ENCODE measurements around the gene CCDC92B.
"Not testable (repeated sequence)": the region's sequence is repeated elsewhere in the genome, so short reads cannot be mapped to it uniquely, and the experiment has no call there.

Gene CCDC92B

DNA sequence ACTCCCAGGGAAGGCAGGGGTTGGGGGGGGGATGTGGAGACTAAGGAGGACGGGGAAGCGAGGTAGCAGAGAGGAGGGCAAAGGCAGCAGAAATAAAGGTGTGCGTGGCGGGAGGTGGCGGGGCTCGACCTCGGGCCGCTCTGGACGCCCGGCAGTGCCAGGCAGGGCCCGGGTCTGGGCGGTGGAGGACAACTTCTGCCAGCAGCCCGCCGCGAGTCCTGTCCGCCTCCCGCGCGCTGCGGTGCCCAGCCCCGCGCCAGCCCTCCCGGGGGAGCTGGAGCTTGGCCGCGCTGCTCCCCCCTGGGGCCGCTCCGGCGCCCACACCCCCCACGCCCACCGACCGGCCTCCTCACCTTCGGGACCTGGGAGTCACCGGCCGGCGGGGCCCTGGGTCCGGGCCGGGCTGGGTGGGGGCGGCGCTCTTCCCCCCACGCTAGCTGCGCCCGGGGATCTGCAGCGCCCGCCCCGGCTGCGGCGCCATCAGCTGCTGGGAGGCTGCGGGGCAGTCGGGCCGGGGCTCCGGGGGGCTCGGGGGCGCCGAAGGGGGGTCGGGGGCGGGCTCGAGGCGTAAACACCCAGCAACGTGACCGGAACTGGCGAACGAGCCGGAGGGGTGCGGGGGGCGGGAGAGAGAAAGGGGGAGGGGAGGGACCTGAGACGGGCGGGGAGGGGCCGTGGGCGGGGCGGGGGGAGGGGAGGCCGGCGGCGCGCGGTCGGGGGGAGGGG, at the start of gene CCDC92B:
CCDC92B (minus strand) TSS at position 595 of the 726 bp plus-strand sequence. CDS start 14,507 bp downstream, outside the sequence.
- DNase-seq: no peak

- DNase-seq: no peak
Observed at GRCh38 chr17:2798678-2799077, 49.2 kb upstream of the CCDC92B start.

- no peak for DNase-seq
Observed at GRCh38 chr17:2798188-2798587, 48.7 kb upstream of the CCDC92B start.

DNA sequence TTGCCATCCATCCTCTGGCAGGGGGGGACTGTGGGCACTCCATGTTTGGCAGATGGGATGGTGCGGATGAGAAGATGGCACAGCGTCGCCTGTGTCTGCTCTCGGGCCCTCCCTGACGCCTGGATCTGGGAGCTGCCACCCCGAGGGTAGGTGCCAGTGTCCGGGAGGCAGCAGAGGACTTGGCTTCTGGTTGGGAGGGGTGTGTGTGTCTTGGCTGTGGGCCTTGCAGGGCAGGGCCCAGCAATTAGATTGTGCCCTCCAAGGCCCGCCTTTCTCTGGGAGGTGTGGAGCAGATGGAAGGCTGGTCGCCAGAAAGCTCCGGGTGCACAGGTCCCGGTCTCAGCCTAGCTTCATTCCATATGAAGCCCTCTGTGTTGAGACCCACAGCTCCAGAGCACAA, 48.2 kb upstream of the CCDC92B start:
- DNase-seq: no peak

GRCh38 chr17:2797226-2797625, 47.8 kb upstream of the CCDC92B start:
- no peak for DNase-seq

DNA sequence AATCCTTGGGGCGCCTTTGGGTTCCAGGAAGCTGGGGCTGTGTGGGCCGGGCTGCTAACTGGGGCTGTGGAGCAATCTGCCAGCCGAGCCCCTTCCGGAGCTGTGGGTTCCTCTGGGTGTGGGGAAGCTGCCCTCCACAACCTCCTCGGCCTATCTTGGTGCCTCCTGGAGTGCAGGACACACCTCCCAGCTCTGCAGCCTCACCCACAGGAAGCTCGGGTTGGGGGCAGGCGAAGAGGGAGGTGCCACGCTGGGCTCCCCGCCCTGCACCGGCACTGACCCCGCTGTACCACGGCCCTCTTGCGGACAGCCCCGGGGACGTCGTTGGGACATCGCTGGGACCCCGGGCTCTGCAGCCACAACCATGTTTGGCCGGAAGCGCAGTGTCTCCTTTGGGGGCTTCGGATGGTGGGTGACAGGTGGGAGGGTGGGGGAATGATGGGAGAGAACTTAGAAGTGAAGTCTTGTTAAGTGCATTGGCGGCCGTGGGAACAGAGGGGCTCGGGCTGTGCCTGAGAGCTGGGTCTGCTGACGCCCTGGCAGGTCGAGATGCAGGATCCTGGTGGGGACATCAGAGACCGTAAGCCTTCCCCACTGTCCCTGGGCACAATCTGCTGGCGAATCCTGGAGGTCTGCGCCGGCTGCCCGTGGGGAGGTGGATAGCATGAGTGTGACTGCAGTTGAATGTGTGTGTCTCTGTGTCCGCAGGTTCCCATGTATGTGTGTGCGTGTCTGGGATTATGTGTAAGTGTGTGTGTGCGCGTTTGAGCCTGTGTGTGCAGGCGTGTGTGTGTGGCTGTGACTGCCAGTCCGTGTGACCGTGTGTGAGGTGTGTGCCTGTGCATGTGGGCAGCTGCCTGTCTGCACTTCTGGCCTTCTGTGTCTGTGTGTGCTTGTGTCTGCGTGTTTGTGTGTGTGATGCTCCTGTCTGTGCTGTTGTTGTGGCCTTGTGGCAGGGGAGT, 47.0 kb upstream of the CCDC92B start, which contains the start of gene RAP1GAP2:
RAP1GAP2 (plus strand) TSS at position 275 of the 962 bp plus-strand sequence; CDS start at position 365, 90 bp downstream.
- DNase-seq: peak; percentile 63

DNA sequence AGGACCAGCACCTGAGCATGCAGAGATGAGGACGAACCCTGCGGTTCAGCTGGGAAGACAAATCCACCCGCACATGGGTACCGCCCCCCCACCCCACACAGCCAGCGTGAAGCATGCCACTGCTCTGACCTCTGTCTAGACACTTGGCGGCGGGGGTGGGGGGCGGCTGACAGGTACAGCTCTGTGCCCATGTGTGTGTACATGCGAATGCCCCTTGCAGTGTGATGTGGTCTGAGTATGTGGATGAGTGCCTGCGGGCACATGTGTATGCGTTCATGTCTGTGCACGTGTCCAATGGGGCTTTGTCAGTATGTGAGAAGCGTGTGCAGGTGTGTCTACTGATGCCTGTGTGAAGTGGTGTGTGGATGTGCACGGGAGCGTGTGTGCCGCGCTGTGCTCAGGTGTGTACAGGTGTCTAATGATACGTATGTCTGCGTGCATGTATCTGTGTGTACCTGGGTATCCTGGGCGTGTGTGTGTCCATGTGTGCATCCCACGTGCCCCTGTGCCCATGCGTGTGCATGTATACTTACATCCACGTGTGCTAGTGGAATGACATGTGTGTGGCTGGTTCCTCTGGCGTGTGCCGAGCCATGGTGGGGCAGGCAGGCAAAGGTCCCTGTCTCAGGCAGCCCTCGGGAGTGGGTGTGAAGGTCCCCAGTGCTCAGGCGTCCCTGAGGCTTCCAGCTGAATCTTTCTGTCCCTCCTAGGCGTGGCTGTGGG, 46.1 kb upstream of the CCDC92B start:
- no peak for DNase-seq

GRCh38 chr17:2794111-2794803, 44.8 kb upstream of the CCDC92B start:
- no peak for DNase-seq

GRCh38 chr17:2792366-2793169, 43.1 kb upstream of the CCDC92B start:
- DNase-seq: peak; percentile 77

- DNase-seq: no peak
Observed at GRCh38 chr17:2789700-2790099, 40.2 kb upstream of the CCDC92B start.

- peak; percentile 95 for DNase-seq
Observed at GRCh38 chr17:2786176-2786881, 36.9 kb upstream of the CCDC92B start.

GRCh38 chr17:2785376-2785775, 35.9 kb upstream of the CCDC92B start:
- not testable (repeated sequence) for DNase-seq

DNA sequence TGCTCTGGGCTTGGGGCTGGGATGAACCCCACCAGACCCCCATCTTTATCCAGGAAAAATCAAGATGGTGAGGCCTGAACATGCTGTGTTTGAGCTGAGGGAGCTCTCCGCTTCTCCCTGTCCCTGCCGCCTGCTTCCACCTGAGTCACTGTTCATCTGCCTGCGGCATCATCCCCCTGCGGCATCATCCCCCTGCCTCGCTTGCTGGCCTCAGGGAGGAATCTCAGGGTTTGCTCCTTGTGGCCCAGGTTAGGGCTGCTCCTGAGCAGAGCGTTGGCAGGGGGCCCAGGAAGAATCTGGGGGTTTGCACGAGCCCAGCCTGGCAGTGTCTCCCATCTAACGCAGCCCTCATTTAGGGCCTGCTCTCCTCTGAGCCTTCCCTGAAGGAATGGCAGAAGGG, 35.4 kb upstream of the CCDC92B start:
- DNase-seq: no peak

GRCh38 chr17:2783310-2784030, 34.0 kb upstream of the CCDC92B start:
- DNase-seq: no peak

- DNase-seq: no peak
Observed at GRCh38 chr17:2782055-2782454, 32.6 kb upstream of the CCDC92B start.

DNA sequence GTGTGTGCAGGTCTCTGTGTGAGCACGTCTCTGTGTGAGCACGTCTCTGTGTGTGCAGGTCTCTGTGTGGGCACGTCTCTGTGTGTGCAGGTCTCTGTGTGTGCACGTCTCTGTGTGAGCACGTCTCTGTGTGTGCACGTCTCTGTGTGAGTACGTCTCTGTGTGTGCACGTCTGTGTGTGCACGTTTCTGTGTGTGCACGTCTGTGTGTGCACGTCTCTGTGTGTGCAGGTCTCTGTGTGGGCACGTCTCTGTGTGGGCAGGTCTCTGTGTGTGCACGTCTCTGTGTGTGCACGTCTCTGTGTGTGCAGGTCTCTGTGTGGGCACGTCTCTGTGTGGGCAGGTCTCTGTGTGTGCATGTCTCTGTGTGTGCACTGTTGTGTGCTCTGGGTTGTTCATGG, 32.1 kb upstream of the CCDC92B start:
- DNase-seq: not testable (repeated sequence)

GRCh38 chr17:2780931-2781454, 31.5 kb upstream of the CCDC92B start:
- no peak for DNase-seq

- DNase-seq: no peak
Observed at GRCh38 chr17:2780256-2780655, 30.8 kb upstream of the CCDC92B start.

- no peak for DNase-seq
Observed at GRCh38 chr17:2779545-2779944, 30.1 kb upstream of the CCDC92B start.

DNA sequence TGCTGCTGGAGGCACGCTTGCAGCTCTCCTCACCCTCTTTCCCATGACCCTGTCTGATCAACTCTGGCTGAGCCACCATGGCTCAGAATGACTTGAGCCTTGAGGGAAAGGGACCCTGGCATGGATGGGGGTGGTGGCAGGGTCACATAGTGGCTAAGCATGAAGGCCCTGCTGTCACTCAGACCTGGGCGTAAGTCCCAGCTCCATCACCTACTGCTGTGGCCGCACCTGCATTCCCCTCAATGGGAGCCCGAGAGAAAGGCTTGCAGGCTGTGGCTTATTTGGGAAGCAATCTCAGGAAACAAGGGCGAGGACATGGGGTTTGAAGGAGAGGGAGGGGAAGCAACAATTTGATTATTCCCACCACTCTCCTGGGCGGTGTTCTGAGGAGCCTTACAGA, 29.0 kb upstream of the CCDC92B start:
- no peak for DNase-seq

Measured in activated CD4-positive, alpha-beta T cell treated with anti-CD3 and anti-CD28 coated beads for 48 hours (primary cell).